ENCODE results near the gene KLK14.

The KLK14 gene

DNA sequence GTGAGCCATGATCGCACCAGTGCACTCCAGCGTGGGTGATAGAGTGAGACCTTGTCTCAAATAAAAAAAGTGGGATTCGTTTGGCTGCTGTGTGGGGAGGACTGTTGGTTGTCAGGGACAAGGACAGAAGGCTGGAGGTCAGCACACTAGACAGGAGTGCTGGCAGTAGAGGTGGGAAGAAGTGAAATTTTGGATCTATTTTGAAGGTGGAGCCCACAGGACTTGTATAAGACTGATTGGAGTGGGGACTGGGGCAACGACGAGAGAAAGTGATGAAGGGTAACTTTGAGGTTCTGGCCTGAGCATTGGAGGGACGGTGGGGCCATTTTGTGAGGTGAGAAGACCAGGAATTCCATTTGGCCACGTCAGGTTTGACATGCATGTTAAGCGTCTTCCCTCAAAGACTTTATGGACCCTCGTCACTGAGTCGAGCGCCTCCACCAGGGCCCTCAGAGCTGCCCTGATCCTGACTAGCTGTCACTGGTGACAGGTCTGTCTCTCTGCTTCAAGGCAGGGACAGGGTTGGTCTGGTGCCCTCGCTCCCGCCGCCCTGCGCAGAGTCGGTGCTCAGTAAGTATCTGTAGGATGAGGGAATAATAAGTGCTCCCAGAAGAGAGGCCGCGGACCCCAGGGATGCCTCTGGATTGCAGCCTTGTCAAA, 24.8 kb upstream of the KLK14 start:
- DNase-seq, result no peak

DNA sequence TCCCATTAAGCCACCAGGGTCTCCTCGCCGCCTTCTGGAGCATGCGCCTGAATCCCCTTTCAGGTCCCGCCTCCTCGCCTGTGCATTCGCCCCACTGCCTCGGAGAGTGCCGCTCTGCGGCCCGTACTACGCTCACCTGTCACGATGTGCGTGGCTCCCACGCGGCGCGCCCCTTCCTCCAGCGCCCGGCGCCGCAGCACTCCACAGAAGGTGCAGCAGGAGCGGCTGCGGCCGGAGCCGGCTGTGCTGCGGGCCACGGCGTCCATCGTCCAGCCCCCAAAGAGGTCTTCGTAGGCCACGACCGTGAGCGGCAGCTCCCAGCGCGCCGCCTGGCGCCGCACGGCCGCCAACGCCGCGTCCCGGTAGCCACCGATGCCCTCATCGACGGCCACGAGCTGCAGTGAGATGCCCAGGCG, 21.2 kb upstream of the KLK14 start:
- no peak for DNase-seq

DNA sequence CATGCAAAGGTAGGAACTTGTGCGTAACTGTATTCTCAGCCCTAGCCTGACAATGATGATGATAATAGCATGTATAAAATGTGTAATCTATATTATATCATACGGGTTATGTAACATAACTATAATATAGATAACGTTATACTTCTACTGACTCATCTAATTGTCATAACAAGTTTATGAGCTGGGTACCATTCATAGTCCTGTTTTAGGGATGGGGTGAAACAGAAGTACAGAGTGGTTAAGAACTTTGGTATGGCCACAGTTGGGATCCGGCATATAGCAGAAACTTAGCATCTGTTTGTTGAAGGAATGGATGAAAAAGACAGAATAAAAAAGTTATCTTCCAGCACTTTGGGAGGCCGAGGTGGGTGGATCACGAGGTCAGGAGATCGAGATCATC, 20.3 kb upstream of the KLK14 start:
- no peak for DNase-seq

DNA sequence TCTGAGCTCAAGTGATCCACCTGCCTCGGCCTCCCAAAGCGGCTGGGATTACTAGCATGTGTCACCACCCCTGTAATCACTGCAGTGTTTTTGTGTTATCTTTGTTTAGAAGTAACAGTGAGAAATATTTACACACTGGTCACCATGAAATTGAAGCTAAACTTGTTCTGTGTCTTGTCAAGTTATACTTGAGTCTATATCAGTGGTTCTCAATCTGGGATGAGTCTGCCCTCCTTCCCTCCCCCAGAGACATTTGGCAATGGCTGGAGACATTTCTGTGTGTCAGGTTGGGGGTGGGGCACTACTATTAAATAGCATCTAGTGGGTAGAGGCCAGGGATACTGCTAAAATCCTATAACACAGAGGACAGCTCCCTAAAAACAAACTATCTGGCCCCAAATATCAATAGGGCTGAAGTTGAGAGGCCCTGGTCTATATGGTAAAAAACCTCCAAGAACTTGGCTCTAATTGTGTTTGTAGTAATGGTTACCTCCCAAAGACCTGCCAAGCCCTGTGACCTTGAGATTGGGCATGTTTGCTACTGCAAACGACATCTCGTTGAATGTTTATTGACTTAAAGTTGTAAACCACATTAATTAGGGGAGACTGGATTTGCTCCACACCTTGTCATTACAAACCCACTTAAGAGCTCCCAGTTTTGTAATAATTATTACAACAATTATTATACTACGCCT, 18.6 kb upstream of the KLK14 start:
- no peak for DNase-seq

DNA sequence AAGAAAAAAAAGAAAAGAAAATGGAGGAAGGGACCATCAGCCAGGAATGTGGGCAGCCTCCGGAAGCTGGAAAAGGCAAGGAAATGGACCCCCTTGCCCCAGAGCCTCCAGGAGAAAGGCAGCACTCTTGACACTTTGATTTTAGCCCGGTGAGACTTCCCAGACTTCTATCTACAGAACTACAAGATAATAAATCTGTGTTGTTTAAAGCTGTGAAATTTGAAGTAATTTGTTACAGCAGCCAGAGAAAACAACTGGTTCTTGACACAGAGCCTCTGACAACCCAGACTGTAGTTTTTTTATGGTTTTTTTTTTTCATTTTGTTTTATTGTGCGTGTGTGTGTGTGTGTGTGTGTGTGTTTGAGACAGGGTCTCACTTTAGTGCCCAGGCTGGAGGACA, 17.9 kb upstream of the KLK14 start:
- DNase-seq, result no peak

DNA sequence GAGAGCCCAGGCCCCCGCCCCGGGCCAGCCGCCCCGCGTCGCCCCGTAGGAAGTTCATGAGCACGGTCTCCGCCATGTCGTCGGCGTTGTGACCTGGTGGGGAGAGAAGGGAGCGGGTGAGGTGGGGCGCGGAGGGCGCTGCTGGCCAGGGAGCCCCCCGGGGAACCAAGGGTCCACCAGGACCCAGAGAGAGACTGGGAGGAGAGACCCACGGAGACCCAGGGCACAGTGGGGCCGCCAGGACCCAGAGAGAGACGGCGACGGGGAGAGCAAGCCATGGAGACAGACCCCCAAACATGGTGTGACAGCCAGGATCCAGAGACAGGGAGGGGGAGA, 16.3 kb upstream of the KLK14 start:
- DNase-seq, result no peak

DNA sequence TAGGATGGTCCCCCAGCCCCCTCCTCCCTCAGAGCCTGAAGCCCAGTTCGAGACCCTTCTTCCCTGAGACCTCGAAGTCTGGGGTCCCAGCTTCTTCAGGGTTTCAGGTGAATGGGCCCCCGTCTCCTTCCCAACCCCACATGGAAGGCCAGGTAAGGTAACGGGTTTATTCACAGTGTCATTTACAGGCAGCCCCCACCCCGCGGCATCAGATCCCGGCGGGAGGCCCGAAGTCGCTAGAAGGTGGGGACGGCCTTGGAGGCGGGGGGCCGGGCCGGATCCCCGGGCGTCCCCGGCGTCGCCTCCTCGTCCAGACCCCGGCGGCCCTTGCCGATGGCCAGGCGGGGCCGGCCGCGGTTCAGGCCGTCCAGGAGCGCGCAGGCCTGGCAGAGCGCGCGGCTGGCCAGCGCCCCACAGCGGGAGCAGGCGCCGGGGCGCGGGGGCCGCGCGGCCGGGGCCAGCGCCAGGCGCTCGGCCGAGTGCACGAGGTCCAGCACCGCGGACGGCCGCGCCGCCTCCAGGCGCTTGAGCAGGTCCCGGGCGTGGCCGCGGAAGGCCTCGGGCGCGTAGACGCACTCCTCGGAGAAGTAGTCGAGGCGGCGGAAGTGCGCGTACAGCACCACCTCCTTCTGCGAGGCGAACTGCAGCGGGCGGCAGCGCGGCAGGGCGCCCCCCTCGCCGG, 15.8 kb upstream of the KLK14 start:
- DNase-seq, result no peak

DNA sequence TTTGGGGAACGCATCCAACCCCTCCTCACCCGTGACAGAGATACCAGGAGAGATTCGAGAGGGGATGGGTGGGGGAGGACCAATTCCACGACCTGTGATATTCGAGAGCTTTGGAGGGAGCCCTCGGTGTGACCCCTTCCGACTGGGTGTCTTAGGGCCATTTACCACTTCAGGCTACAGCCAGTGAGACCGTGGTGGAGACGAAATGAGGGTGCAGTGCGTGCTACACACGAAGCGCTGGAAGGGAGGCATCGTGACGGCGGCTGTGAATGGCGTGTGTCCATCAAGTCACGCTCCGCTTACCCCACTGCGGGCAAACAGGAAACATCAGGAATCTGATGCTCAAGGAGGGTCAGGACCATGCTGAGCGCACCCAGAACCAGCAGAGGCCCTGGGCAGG, 15.1 kb upstream of the KLK14 start:
- no peak for DNase-seq

DNA sequence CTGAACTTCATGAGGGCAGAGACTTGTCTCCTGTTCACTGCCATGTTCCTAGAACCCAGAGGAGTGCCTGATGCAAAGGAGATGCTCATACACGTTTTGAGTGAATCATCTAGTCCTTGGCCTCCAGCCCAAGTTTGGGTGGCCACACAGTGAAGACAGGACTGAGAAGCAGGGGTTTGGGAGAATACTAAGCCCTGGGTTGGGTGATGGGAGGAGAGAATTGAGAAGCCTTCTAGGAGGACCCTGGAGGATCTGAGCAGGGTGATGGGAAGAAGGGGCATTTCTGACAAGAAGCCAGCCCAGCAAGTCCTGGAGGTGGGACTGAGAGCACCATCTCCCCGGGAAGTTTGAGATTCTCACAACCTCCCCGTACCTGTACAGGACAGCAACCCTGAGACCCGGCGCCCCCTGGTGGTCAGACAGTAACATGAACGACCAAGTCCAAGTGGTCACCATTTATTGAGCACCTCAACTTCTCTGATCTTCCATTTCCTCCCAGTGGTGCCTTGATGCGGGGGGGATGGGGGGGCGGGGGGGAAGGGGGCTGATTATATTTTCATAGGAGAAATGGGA, 14.6 kb upstream of the KLK14 start:
- DNase-seq, result no peak

DNA sequence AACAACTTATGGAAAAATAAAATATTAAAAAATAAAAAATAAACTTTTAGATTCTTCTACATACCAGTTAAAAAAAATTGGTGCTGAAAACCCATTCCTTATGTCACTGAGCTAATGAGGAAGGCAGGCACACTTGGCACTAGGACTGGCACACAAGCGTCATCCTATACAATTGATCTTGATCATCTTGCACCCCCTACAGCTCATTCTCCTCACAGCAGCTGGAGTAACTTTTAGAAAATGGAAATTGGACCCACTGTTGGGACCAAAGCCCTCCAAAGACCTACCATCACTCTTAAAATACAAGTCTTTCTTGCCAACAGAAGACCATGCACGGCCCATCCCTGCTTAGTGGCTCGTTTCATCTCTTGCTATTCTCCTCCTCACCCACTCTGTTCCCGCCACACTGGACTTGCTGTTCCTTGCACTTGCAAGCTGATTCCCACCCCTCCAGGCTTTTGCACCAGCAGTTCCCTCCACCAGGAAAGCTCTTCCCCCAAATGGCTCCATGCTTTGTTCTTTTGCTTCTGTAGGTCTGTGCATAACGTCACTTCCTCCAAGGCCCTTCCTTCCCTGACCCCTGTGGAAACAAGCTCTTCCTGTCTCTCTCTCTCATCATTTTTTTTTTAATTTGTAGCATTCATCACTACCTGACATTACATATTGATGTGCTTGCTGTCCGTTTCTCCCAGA, 13.9 kb upstream of the KLK14 start:
- no peak for DNase-seq

DNA sequence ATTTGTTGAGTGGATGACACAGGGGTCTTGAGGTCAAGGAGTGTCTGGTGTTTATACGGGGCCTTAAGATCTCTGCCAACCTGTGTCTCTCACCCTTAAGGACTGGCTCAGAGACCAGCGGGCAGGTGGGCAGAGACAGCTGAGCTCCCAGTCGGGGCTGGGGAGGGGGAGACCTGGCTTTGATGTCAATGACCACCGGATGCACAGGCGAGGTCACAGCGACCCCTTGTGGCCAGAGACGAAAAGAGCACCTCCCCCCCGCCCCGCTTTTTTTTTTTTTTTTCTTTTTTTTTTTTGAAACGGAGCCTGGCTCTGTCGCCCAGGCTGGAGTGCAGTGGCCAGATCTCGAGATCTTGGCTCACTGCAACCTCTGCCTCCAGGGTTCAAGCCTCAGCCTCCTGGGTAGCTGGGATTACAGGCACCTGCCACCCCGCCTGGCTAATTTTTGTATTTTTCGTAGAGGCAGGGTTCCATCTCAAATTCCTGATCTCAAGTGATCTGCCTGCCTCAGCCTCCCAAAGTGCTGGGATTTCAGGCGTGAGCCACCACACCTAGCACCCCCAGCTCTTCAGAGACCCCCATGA, 12.1 kb upstream of the KLK14 start:
- DNase-seq, result no peak

DNA sequence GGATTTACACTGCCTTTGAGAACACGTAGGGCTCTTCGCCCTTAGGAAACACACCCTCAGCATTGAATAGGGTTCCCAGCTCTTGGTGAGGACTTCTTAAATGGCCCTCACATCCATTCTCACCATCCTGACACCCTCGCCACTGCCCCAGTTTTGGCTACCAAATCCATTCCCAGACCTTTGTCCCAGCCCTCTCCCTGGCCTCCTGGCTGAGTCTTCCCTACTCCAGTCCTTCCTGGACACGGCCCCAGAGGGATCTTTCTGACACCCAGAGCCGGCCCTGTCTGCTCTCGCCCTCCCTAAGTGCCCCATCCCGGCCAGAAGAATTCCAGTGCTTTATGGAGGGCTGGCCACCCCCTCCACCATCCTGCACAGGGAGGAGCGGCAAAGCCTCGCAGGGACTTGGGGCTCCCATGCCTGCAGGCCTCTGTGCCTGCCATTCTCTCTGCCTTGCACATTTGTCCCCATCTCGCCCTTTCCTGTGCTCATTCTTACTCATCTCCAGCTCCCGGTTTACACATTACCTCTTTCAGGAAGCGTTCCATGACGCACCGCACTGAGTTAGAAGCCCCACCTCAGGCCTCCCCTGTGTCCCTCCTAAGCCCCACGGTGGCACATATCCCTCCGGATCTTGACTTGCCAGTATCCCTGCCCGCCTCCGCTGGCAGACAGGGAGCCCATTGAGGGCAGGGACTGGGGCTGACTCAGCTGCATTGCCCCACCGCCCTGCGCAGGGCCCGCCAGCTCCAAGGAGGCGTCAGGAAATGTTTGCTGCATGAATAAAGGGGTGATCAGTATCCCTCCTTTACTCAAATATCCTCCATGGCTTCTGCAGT, 11.0 kb upstream of the KLK14 start:
- no peak for DNase-seq

DNA sequence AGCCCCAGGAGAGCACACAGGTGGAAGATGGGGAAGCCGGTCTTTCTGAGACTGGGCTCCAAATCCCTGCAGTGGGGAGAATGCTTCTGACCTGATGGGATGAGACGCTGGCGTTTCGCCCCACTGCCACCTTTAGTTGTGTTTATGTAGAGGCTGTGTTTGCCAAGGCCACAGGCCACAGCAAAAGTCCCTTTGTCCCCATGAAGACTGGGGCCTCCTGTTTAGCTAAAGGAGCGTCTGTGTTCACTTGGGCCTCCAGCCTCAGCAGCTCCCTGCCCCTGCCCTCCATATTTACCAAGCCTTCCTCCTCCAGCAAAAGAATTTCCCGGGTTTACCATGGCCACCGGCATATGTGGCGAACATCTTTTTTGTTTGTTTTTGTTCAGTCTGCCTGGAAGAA, 10.4 kb upstream of the KLK14 start:
- DNase-seq, result no peak

DNA sequence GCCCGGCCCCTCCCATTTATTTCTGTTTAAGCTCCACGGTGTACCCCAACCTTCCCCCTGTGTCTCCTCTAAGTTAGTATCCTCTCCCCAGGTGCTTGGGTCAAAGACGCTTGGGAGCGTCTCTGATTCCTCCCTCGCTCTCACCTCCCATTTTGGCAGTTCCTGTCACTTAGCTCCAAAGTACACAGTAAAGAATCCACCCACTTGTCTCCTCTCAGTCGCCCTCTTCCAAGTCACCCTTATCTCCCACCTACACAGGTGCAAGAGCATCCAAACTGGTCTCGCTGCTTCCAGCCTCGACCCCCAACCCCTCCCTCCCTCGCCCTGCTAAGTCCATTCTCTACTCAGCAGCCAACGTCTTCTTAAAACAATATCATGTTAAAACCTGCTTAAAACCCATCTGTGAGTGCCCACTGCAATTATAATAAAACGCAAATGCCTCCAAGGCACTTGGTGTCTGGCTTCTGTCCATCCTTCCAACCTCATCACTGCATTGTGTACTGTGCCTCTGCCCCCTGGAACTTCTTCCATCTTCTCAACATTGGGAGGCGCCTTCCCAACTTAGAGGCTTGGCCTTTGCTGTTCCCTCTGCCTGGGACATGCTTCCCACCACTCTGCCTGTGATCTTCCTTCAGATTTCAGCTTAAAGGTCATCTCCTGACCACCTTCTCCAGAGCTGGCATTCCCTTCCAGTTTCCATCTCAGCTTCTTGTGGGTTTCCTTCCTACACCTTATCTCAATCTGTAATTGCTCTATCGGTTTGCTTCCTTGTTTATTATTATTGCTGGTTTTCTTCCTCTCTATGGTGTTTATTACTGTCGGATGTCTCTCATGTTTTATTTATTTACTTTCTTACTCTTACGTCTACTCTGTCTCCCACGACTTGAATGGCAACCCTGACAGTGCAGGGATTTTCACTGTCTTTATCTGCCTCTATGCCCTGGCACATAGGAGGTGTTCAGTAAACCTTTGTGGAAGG, 9.5 kb upstream of the KLK14 start:
- DNase-seq, result no peak

DNA sequence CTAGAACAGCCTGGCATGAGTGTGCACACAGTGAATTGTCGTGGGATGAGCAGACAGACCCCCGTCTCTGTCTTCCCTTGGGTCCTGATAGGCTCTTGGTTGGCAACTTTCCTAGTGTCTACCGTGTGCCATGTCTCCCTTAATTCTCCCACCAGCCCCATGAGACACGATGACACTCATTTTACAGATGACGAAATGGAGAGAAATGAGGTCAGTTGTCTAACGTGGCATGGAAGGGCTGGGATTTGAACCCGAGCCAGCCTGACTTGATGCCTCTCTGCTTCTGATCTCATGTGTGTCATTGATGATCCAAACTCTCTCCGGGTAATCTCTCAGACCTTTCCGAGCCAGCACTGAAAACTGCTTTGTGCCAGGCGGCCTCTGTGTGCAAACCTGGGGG, 8.4 kb upstream of the KLK14 start:
- DNase-seq, result no peak

DNA sequence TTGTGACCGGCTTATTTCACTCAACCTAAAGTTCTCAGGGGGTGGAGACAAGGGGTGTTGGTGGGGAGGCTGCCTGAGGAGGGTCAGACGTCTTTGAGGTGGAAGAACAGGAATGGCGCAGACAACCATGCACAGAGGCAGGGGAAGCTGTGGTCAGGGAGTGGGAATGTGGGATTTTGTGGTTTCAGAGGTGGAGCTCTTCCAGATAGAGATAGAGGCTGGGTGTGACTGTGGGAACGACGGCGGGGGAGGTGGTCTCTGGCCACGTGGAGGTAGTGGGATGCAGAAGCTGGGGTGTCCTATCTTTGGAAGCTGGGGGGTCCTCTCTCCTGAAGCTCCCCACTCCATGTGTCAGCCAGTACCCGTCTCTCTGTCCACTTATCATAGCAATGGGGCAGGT, 7.8 kb upstream of the KLK14 start:
- DNase-seq, result no peak

DNA sequence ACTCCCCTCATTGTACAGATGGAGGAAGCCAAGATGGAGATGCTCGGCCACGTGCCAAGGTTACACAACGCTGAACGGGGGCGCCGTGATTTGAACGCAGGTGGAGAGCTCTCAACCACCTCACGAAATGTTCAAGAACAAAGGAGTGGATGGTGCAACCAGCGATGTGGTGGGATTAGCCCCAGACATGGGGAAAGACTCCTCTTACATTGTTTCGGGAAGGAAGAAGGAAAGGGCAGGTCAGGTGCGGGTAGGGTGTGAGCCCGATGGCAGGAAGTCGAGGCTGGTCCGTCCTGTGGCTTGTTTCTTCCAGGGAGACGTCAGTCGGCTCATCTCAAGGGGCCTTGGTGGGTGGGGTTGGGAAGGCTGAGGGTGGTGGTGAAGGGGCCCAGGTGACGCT, 7.1 kb upstream of the KLK14 start:
- DNase-seq, result no peak

DNA sequence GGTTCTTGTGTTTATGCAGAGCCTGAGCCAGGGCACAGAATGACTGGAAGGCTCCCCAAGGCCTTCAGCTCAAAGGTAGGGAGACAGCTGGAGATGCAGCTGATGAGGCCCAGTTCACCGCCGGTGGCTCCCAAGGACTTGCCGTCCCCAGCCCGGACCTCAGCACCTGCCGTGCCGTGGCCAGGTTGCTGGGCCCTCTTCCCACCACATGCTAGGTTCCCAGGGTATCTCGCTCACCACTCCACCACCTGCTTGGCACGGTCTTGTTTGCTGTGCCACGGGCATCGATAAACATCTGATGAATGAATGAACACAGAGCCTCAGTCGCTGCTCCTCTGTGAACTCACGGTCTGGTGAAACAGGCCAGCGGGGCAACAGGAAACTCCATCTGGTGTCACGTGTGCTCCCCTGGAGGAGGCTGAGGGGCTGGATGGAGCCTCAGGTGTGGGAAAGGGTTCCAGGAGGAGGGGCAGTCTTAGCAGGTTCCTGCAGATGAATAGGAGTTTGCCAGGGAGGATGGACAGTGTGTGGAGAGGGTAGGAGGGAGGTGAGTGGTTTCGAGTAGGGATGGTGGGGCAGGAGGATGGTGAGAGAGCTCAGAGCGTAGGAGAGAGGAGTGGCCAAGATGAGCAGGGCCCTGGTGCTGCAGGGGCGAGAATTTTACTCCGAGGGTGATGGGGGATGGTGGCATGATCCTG, 3.6 kb upstream of the KLK14 start:
- DNase-seq, result no peak

DNA sequence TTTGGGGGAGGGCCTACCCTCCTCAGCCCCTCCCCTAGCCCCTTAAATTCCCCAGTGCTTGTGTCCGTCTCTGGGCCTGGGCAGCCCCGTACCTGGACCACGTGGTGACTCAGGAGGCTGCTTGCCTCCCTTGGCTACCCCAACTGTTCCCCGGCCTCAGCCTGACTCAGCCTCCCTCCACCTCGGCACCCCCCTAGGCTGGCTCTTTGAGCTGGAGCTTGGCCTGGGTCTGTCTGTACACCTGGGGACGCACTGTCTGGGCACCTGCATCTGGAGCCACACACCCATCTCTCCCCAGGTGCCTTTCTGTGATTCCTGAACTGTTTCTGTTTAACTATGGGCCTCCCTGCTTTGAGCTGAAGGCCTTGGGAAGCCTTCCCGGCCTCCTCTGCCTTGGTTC, 1.8 kb upstream of the KLK14 start:
- DNase-seq, result no peak

DNA sequence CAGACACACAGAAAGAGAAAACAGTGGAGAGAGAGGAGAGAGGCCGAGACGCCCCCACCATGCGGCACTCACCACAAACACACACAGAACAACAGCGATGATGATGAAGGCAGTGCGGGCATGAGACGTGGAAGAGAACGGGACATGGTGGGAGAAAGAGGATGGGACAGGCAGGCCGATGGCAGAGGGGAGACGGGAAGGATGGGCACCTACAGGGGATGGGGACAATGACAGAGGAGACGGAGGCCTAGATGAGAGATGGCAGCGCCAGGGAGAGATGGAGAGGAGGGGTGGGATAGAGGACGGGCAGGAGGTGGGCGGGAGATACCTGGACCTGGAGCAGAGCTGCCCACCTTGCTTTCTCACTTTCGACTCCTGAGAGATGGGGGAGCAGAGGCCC, 1.1 kb upstream of the KLK14 start:
- DNase-seq, result no peak

Measured in NCI-H2081 treated with DMSO at 0.1 percent for 48 hours (cell line).